K562 (cell line): ENCODE results near the gene HCAR2. TPM values are rescaled to one million over a fixed set of nuclear protein-coding genes. Genes with fewer than 3 reads are reported as not detected.
A peak's percentile ranks its signal among the peaks of the same experiment; 100 is the strongest.

Experiments used
- ATF7 ChIP-seq: fragments of 450-650 bp; IDR thresholded peaks from 2 replicates; pipeline ENCODE4 v1.7.1; 2014; ENCODE audit warnings: mild to moderate bottlenecking, moderate library complexity
- BCOR ChIP-seq: fragments of 450-650 bp; IDR thresholded peaks from 2 replicates; pipeline ENCODE4 v1.6.1; 2016
- DNMT1 ChIP-seq: fragments of 450-650 bp; IDR thresholded peaks from 2 replicates; pipeline ENCODE4 v1.6.1; 2016; ENCODE audit warnings: antibody characterized with exemption, mild to moderate bottlenecking
- EHMT2 ChIP-seq: fragments of 450-650 bp; IDR thresholded peaks from 2 replicates; pipeline ENCODE4 v1.6.1; 2018; ENCODE audit warnings: antibody characterized with exemption
- EZH2 ChIP-seq: IDR thresholded peaks from 2 replicates; pipeline ENCODE4 v1.6.1; 2012; ENCODE audit warnings: low read depth, mild to moderate bottlenecking, inconsistent platforms, low read length, borderline replicate concordance
- JUN ChIP-seq, 2 experiments: sonication (generic) in 1 of 2; formaldehyde crosslinking in 1 of 2; IDR thresholded peaks; 2 replicates each; pipeline versions ENCODE4 v1.6.1 to v1.8.0; 2012 to 2022; ENCODE audit warnings: borderline replicate concordance in 2 of 2, mild to moderate bottlenecking in 2 of 2, improper control_type of control experiment in 1 of 2, low read depth in 1 of 2, low read length in 1 of 2, missing genetic modification reagents in 1 of 2
- MCM5 ChIP-seq: fragments of 450-650 bp; IDR thresholded peaks from 2 replicates; pipeline ENCODE4 v1.6.1; 2016; ENCODE audit warnings: low read depth
- MIER1 ChIP-seq: fragments of 450-650 bp; IDR thresholded peaks from 2 replicates; pipeline ENCODE4 v1.6.1; 2016; ENCODE audit warnings: antibody characterized with exemption, mild to moderate bottlenecking, low read depth
- MXI1 ChIP-seq: IDR thresholded peaks from 2 replicates; pipeline ENCODE4 v1.6.1; 2011; ENCODE audit warnings: low read depth, mild to moderate bottlenecking, improper control_type of control experiment, low read length
- POLR2G ChIP-seq: fragments of 200-400 bp; formaldehyde crosslinking; IDR thresholded peaks from 2 replicates; pipeline ENCODE4 v1.6.1; 2017; ENCODE audit warnings: low read depth, mild to moderate bottlenecking, antibody characterized with exemption, low read length, moderate library complexity
- SLC30A9 ChIP-seq: fragments of 250-450 bp; sonication (Bioruptor Pico); IDR thresholded peaks from 2 replicates; pipeline ENCODE4 v1.8.0; 2022; ENCODE audit warnings: mild to moderate bottlenecking, moderate library complexity
- SOX6 ChIP-seq: fragments of 450-650 bp; IDR thresholded peaks from 2 replicates; pipeline ENCODE4 v1.6.1; 2014; ENCODE audit warnings: mild to moderate bottlenecking
- SPI1 ChIP-seq: IDR thresholded peaks from 2 replicates; pipeline ENCODE4 v1.6.1; 2011; ENCODE audit warnings: low read depth, low read length, control low read depth, borderline replicate concordance
- TEAD4 ChIP-seq, 2 experiments: sonication (generic) in 1 of 2; formaldehyde crosslinking in 1 of 2; IDR thresholded peaks; 2 replicates each; pipeline versions ENCODE4 v1.6.1 to v1.8.0; 2012 to 2022; ENCODE audit warnings: borderline replicate concordance in 1 of 2, inconsistent platforms in 1 of 2, low read length in 1 of 2, mild to moderate bottlenecking in 1 of 2, missing genetic modification reagents in 1 of 2
- TFAP4 ChIP-seq: sonication (generic); formaldehyde crosslinking; IDR thresholded peaks from 2 replicates; pipeline ENCODE4 v1.8.0; 2022; ENCODE audit warnings: missing genetic modification reagents, mild to moderate bottlenecking, moderate library complexity, borderline replicate concordance
- TGIF2 ChIP-seq: sonication (generic); formaldehyde crosslinking; IDR thresholded peaks from 2 replicates; pipeline ENCODE4 v1.8.1; 2022; ENCODE audit warnings: mild to moderate bottlenecking, missing genetic modification reagents, moderate library complexity
- polyA plus RNA-seq, 8 experiments: library from polyadenylated mRNA; depleted of rRNA in 4 of 8; stranded (reverse) in 5 of 8; unstranded in 3 of 8; fragments of >200 nt; fragmentation: Nextera tagmentation in 2 of 8; fragmentation: Illumina TruSeq in 1 of 8; extraction: Ambion mirVana in 2 of 8; extraction: Trizol in 1 of 8; gene quantifications; 2 replicates each; pipeline versions ENCODE4 v1.2.1 to v1.2.3, GENCODE V29; 2011 to 2014; ENCODE audit warnings: inconsistent platforms in 1 of 8, missing spikeins in 1 of 8
- total RNA-seq, 7 experiments: library from RNA; depleted of rRNA in 6 of 7; stranded (reverse); fragments of >200 nt in 6 of 7; fragmentation: Illumina TruSeq in 2 of 7; extraction: Trizol in 2 of 7; gene quantifications; 2 replicates each; pipeline versions ENCODE4 v1.2.1 to v1.2.3, GENCODE V29; 2011 to 2021; ENCODE audit warnings: low replicate concordance in 1 of 7
- TF ChIP-seq, protein P1 (sequence below), 2 experiments: fragments of 450-650 bp in 1 of 2; IDR thresholded peaks; 2 replicates each; pipeline ENCODE4 v1.6.1; 2011 to 2017; ENCODE audit warnings: low read depth in 2 of 2, antibody characterized with exemption in 1 of 2, borderline replicate concordance in 1 of 2, low read length in 1 of 2, mild to moderate bottlenecking in 1 of 2, mixed read lengths in 1 of 2; ENCODE audit not compliant: control insufficient read depth in 1 of 2
- TF ChIP-seq, protein P2 (sequence below): fragments of 450-650 bp; formaldehyde crosslinking; IDR thresholded peaks from 2 replicates; pipeline ENCODE4 v1.4.0; 2022; ENCODE audit warnings: mild to moderate bottlenecking, moderate library complexity
- TF ChIP-seq, protein P3 (sequence below): sonication (generic); formaldehyde crosslinking; IDR thresholded peaks from 2 replicates; pipeline ENCODE4 v1.8.0; 2022; ENCODE audit warnings: mild to moderate bottlenecking, low read depth, missing genetic modification reagents
- TF ChIP-seq, protein P4 (sequence below): fragments of 450-650 bp; IDR thresholded peaks from 2 replicates; pipeline ENCODE4 v1.6.1; 2016; ENCODE audit warnings: missing biosample characterization, missing genetic modification characterization

The HCAR2 gene
- total and polyA plus RNA-seq, 9 of the 15 experiments (the other 6 are each of a cell fraction or from before 2014, with no cell fraction given) = not detected

GRCh38 chr12:122740351-122740750 lies 37.2 kb upstream of the HCAR2 start (continued):
- TF ChIP-seq, protein P1, sequence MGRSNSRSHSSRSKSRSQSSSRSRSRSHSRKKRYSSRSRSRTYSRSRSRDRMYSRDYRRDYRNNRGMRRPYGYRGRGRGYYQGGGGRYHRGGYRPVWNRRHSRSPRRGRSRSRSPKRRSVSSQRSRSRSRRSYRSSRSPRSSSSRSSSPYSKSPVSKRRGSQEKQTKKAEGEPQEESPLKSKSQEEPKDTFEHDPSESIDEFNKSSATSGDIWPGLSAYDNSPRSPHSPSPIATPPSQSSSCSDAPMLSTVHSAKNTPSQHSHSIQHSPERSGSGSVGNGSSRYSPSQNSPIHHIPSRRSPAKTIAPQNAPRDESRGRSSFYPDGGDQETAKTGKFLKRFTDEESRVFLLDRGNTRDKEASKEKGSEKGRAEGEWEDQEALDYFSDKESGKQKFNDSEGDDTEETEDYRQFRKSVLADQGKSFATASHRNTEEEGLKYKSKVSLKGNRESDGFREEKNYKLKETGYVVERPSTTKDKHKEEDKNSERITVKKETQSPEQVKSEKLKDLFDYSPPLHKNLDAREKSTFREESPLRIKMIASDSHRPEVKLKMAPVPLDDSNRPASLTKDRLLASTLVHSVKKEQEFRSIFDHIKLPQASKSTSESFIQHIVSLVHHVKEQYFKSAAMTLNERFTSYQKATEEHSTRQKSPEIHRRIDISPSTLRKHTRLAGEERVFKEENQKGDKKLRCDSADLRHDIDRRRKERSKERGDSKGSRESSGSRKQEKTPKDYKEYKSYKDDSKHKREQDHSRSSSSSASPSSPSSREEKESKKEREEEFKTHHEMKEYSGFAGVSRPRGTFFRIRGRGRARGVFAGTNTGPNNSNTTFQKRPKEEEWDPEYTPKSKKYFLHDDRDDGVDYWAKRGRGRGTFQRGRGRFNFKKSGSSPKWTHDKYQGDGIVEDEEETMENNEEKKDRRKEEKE (IDR thresholded peaks at IDR 0.05; ENCODE audit: borderline replicate concordance in 1 of 2, control insufficient read depth in 1 of 2, low read depth in 2 of 2, low read length in 1 of 2) = no peak
- TF ChIP-seq MIER1 (no peak), TEAD4 (IDR thresholded peaks at IDR 0.05; ENCODE audit: low read length) (peak; percentile 45), TEAD4 (CRISPR knock-in tag; IDR thresholded peaks at IDR 0.05; ENCODE audit: borderline replicate concordance) (no peak), SOX6 (no peak), EZH2 (no peak), MXI1 (no peak), DNMT1 (no peak), EHMT2 (peak; percentile 96), SPI1 (no peak), ATF7 (peak; percentile 95), SLC30A9 (no peak), TGIF2 (CRISPR knock-in tag) (no peak), MCM5 (no peak), JUN (IDR thresholded peaks at IDR 0.05; ENCODE audit: borderline replicate concordance, low read depth, low read length) (peak; percentile 56; the same call in 1 of the 2 replicates), JUN (CRISPR knock-in tag; IDR thresholded peaks at IDR 0.05; ENCODE audit: borderline replicate concordance) (no peak), BCOR (no peak), TFAP4 (CRISPR knock-in tag) (no peak), POLR2G (no peak)
- TF ChIP-seq, protein P2, sequence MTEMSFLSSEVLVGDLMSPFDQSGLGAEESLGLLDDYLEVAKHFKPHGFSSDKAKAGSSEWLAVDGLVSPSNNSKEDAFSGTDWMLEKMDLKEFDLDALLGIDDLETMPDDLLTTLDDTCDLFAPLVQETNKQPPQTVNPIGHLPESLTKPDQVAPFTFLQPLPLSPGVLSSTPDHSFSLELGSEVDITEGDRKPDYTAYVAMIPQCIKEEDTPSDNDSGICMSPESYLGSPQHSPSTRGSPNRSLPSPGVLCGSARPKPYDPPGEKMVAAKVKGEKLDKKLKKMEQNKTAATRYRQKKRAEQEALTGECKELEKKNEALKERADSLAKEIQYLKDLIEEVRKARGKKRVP (CRISPR knock-in tag) = no peak
- TF ChIP-seq, protein P3, sequence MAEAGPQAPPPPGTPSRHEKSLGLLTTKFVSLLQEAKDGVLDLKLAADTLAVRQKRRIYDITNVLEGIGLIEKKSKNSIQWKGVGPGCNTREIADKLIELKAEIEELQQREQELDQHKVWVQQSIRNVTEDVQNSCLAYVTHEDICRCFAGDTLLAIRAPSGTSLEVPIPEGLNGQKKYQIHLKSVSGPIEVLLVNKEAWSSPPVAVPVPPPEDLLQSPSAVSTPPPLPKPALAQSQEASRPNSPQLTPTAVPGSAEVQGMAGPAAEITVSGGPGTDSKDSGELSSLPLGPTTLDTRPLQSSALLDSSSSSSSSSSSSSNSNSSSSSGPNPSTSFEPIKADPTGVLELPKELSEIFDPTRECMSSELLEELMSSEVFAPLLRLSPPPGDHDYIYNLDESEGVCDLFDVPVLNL (CRISPR knock-in tag) = no peak
- TF ChIP-seq, protein P4, sequence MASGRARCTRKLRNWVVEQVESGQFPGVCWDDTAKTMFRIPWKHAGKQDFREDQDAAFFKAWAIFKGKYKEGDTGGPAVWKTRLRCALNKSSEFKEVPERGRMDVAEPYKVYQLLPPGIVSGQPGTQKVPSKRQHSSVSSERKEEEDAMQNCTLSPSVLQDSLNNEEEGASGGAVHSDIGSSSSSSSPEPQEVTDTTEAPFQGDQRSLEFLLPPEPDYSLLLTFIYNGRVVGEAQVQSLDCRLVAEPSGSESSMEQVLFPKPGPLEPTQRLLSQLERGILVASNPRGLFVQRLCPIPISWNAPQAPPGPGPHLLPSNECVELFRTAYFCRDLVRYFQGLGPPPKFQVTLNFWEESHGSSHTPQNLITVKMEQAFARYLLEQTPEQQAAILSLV (tag) = peak; percentile 98
